GM12875 (cell line): ENCODE data around the gene APOA4.

Source experiments
- H3K4me3 ChIP-seq: one replicate; pipeline ENCODE4 v1.5.1; 2011; ENCODE audit warnings: low read depth, low read length, control low read depth
- CTCF ChIP-seq: IDR thresholded peaks from 2 replicates; pipeline ENCODE4 v1.5.1; 2011; ENCODE audit warnings: low read depth, mild to moderate bottlenecking, control low read depth, inconsistent platforms, low read length, moderate library complexity, borderline replicate concordance; ENCODE audit not compliant: insufficient read depth

APOA4 gene

GRCh38 chr11:116775975-116776374 is 47.1 kb downstream of the APOA4 start:
- TF ChIP-seq CTCF, result no peak
- no peak overlapping the region for H3K4me3 ChIP-seq

DNA sequence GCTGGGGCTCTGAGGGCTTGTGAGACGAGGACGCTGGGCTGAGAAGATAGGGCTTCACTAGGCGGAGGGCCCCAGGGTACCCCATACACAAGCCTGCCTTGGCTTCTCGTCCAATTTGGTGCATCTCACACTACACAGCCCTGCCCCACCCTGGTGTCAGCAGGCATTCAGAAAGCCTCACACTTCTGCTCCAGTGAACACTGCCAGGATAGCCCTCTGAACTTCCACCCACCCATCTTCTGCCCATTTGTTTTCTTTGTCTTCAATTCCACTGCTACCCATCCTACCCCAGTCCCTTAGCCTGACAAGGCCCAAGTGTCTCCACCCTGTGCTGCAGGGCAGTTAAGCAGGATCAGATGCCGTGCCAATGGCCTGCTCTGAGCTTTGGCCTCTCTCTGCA is 48.4 kb downstream of the APOA4 start:
- H3K4me3 ChIP-seq, result no peak overlapping the region
- TF ChIP-seq CTCF, result no peak

DNA sequence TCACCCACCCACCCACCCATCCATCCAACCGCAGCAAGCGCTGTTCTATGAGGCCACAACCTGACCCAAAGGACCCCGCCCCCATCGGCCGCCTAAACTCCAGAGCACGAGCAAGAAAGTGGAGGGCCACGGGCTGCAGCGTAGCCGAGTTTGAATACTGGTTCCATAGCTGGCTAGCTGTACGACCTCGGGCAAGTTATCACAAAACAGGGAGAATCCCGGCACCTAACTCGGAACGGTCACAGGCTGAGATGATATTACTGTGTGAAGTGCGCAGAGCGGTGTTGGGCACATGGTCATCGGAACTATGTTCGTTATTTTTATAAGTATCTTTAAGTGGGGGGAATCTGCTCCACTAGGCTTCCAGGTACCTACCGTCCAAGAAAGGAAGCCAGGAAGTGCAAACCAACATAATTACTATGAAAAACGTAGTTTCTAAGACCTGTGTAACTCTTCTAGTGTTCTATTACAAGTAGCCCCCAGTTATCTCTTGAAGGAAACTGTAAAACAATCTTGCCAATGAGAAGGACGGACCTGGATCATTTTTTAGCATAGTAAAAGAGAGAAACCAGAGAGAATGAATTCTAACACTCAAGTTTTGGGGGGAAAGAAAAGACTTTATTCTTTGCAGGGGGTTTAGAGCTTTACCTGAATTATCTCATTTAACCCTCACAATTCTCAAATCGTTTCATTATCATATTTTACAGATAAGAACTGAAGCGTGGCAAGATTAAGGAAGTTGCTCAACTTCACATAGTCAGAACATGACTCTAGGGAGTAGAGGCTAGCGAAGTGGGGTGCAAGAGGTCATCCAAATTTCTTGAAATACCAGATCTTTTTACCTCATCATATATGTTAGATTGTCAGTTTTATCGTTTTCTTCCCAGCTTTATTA is 49.7 kb downstream of the APOA4 start:
- peak overlapping the region; percentile 81 for H3K4me3 ChIP-seq
- no peak for TF ChIP-seq CTCF

GRCh38 chr11:116772443-116773202 is 50.5 kb downstream of the APOA4 start, which contains the start of gene BUD13:
Gene BUD13, minus strand, starts transcription at chr11:116772987. Its CDS starts 23 bp downstream, at chr11:116772964.
- peak within 1 kb of the TSS; percentile 81 for H3K4me3 ChIP-seq
- no peak for TF ChIP-seq CTCF

DNA sequence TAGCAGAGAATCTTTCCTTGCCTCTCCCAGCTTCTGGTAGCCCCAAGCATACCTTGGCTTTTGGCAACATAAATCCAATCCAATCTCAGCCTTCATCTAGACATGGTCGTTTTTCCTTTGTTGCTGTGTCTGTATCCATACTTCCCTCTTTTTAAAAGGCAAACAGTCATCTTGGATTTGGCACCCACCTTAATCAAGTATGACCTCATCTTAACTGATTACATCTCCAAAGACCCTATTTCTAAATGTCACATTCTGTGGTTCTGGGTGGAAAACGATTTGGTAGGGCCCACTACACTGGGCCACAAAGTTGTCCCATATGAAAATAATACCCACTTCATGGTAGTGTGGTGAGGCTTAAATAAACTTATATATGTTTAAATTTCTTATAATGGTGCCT is 51.2 kb downstream of the APOA4 start:
- TF ChIP-seq CTCF, result no peak
- peak overlapping the region; percentile 81 for H3K4me3 ChIP-seq
